IPS DF 6.9 (cell line): ENCODE results near the gene PC.

ENCODE experiments used
- DNase-seq: peaks from one replicate; pipeline ENCODE4 v3.0.0-alpha.2; 2013; ENCODE audit warnings: low read depth, low spot score
- H3K27ac ChIP-seq: one replicate; pipeline ENCODE4 v1.5.1; 2013; ENCODE audit warnings: low read length, control low read depth
- H3K27me3 ChIP-seq: 2 replicates; pipeline ENCODE4 v1.6.1; 2013; ENCODE audit warnings: mild to moderate bottlenecking, low read length; ENCODE audit not compliant: control insufficient read depth, insufficient read depth
- H3K36me3 ChIP-seq: 2 replicates; pipeline ENCODE4 v1.6.1; 2013; ENCODE audit warnings: low read length; ENCODE audit not compliant: control insufficient read depth, insufficient read depth
- H3K4me1 ChIP-seq: 2 replicates; pipeline ENCODE4 v1.6.1; 2013; ENCODE audit warnings: low read length; ENCODE audit not compliant: control insufficient read depth, insufficient read depth
- H3K4me3 ChIP-seq: 2 replicates; pipeline ENCODE4 v1.5.1; 2013; ENCODE audit warnings: mild to moderate bottlenecking, low read length
- H3K9me3 ChIP-seq: 2 replicates; pipeline ENCODE4 v1.6.1; 2013; ENCODE audit warnings: low read length, inconsistent platforms; ENCODE audit not compliant: control insufficient read depth, insufficient read depth
- WGBS: extraction: QIAGEN DNeasy Blood & Tissue Kit; methylation state at CpG from one replicate; pipeline ENCODE4 v1.1.7; 2013; ENCODE audit warnings: mixed read lengths, missing lambda C conversion rate; ENCODE audit not compliant: insufficient read length, insufficient coverage; 5-methylcytosine and 5-hydroxymethylcytosine counted together

The PC gene

GRCh38 chr11:66979336-66979980 is 21.3 kb upstream of the PC start:
- WGBS: no CpG with 5 or more reads among the region's 2 CpGs
- H3K27me3 ChIP-seq: no peaks in the 10 kb centered on the region

GRCh38 chr11:66978717-66979116 is 20.5 kb upstream of the PC start:
- Histone ChIP-seq H3K4me3 (no peak overlapping the region), H3K4me1 (peaks cover 2% of the 10 kb centered on the region; the same call in 1 of the 2 replicates), H3K9me3 (no peaks in the 10 kb centered on the region), H3K27ac (no peak overlapping the region), H3K36me3 (no peaks in the 10 kb centered on the region), H3K27me3 (no peaks in the 10 kb centered on the region)
- no CpG with 5 or more reads among the region's 6 CpGs for WGBS
- no peak for DNase-seq

More at GRCh38 chr11:66979336-66979980, 21.3 kb upstream of the PC start:
- H3K4me1 ChIP-seq: peaks cover 2% of the 10 kb centered on the region; the same call in 1 of the 2 replicates
- no peak overlapping the region for H3K27ac ChIP-seq
- no peaks in the 10 kb centered on the region for H3K36me3 ChIP-seq
- H3K4me3 ChIP-seq: no peak overlapping the region
- no peaks in the 10 kb centered on the region for H3K9me3 ChIP-seq
- no peak for DNase-seq

- Histone ChIP-seq H3K27ac (no peak overlapping the region), H3K27me3 (no peaks in the 10 kb centered on the region), H3K4me3 (no peak overlapping the region), H3K36me3 (no peaks in the 10 kb centered on the region), H3K4me1 (peaks cover 2% of the 10 kb centered on the region; the same call in 1 of the 2 replicates), H3K9me3 (no peaks in the 10 kb centered on the region)
- DNase-seq: no peak
- no CpG with 5 or more reads among the region's 2 CpGs for WGBS
These were observed 20.0 kb upstream of the PC start for GRCh38 chr11:66978229-66978628.

GRCh38 chr11:66976925-66977324 is 18.7 kb upstream of the PC start:
- no CpG with 5 or more reads among the region's 6 CpGs for WGBS
- H3K4me1 ChIP-seq: peaks cover 2% of the 10 kb centered on the region; the same call in 1 of the 2 replicates
- no peak for DNase-seq
- no peaks in the 10 kb centered on the region for H3K36me3 ChIP-seq
- no peaks in the 10 kb centered on the region for H3K9me3 ChIP-seq
- no peaks in the 10 kb centered on the region for H3K27me3 ChIP-seq
- no peak overlapping the region for H3K4me3 ChIP-seq
- no peak overlapping the region for H3K27ac ChIP-seq

GRCh38 chr11:66976028-66976467 is 17.9 kb upstream of the PC start:
- DNase-seq: peak; percentile 48
- no peaks in the 10 kb centered on the region for H3K36me3 ChIP-seq
- no peaks in the 10 kb centered on the region for H3K27me3 ChIP-seq
- H3K9me3 ChIP-seq: no peaks in the 10 kb centered on the region
- peaks cover 2% of the 10 kb centered on the region; the same call in 1 of the 2 replicates for H3K4me1 ChIP-seq
- WGBS: no CpG with 5 or more reads among the region's 9 CpGs
- H3K27ac ChIP-seq: no peak overlapping the region
- H3K4me3 ChIP-seq: no peak overlapping the region

GRCh38 chr11:66975405-66976027 is 17.3 kb upstream of the PC start:
- H3K4me1 ChIP-seq: peaks cover 2% of the 10 kb centered on the region; the same call in 1 of the 2 replicates
- H3K36me3 ChIP-seq: no peaks in the 10 kb centered on the region
- no CpG with 5 or more reads among the region's 11 CpGs for WGBS

GRCh38 chr11:66974724-66975404 is 16.7 kb upstream of the PC start, which contains the start of gene C11orf86:
Gene C11orf86, plus strand, starts transcription at chr11:66975304. Its CDS starts 59 bp downstream, at chr11:66975363.
- no peaks in the 10 kb centered on the region for H3K9me3 ChIP-seq
- no CpG with 5 or more reads among the region's 10 CpGs for WGBS
- H3K4me3 ChIP-seq: no peak within 1 kb of the TSS
- peaks cover 2% of the 10 kb centered on the region; the same call in 1 of the 2 replicates for H3K4me1 ChIP-seq
- no peak for DNase-seq
- no peaks in the 10 kb centered on the region for H3K36me3 ChIP-seq
- no peaks in the 10 kb centered on the region for H3K27me3 ChIP-seq
- H3K27ac ChIP-seq: no peak within 1 kb of the TSS

More at GRCh38 chr11:66975405-66976027, 17.3 kb upstream of the PC start:
- no peak for DNase-seq
- Histone ChIP-seq H3K27ac (no peak overlapping the region), H3K27me3 (no peaks in the 10 kb centered on the region), H3K9me3 (no peaks in the 10 kb centered on the region), H3K4me3 (no peak overlapping the region)

GRCh38 chr11:66973956-66974580 is 15.9 kb upstream of the PC start:
- DNase-seq: no peak
- WGBS: no CpG with 5 or more reads among the region's 8 CpGs
- Histone ChIP-seq H3K36me3 (no peaks in the 10 kb centered on the region), H3K27me3 (no peaks in the 10 kb centered on the region), H3K4me1 (peaks cover 2% of the 10 kb centered on the region; the same call in 1 of the 2 replicates), H3K4me3 (no peak overlapping the region), H3K27ac (no peak overlapping the region), H3K9me3 (no peaks in the 10 kb centered on the region)

- Histone ChIP-seq H3K27ac (no peak overlapping the region), H3K4me1 (peaks cover 2% of the 10 kb centered on the region; the same call in 1 of the 2 replicates), H3K9me3 (no peaks in the 10 kb centered on the region), H3K4me3 (no peak overlapping the region), H3K36me3 (no peaks in the 10 kb centered on the region), H3K27me3 (no peaks in the 10 kb centered on the region)
- no peak for DNase-seq
- no CpG with 5 or more reads among the region's 2 CpGs for WGBS
These were observed 13.3 kb upstream of the PC start for GRCh38 chr11:66971488-66971887.

GRCh38 chr11:66970807-66971442 is 12.7 kb upstream of the PC start:
- no peak overlapping the region for H3K27ac ChIP-seq
- 100% methylated on average over 2 of the region's 5 CpGs for WGBS
- DNase-seq: no peak
- H3K4me1 ChIP-seq: peaks cover 2% of the 10 kb centered on the region; the same call in 1 of the 2 replicates
- H3K9me3 ChIP-seq: no peaks in the 10 kb centered on the region
- H3K36me3 ChIP-seq: no peaks in the 10 kb centered on the region
- H3K27me3 ChIP-seq: no peaks in the 10 kb centered on the region
- no peak overlapping the region for H3K4me3 ChIP-seq
